Measurements from ENCODE around the gene OVCA2. TPM values are rescaled to one million over a fixed set of nuclear protein-coding genes. Genes with fewer than 3 reads are reported as not detected.
A peak's percentile ranks its signal among the peaks of the same experiment; 100 is the strongest.

Gene OVCA2
- total RNA-seq, 4 donors from 2014 or later, result 19.6 to 40.3 (median 36.5) TPM

DNA sequence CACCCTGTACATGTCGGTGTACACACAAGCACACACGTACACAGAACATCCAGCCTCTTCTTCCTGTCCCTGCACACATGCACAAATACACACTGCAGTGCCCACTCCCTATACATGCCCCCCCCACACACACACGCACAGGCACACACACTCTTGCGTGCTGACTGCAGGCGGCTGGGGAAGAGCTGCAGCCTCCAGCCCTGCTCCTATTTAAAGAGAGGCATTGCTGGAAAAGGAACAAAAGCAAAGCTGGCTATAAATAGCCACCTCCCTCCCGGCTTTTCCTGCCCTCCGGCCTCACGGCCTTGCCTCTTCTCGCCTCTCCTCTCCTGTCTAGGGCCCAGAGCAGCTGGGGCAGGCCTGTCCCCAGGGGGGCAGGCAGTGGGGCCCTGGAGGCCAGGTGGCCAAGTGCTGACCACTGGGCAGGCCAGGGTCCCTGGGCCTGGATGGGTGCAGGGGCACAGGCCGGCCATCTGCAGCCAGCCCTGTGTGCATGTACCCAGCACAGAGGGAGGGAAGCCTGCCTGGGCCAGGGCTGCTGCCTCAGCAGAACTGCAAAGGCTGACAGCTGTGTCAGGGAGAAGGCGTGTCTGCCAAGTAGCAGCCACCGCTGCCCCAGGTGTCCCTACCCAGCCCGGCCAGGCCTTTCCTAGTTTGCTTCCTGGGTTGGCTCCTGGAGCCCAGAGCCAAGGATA is 42.1 kb upstream of the OVCA2 start:
- 17% methylated on average over 5 of the region's 13 CpGs; no CpG with 5 or more reads in 1 of the 2 donors for WGBS, 2 donors (ENCODE audit: low coverage in 1 of 2)
- ATAC-seq, result peak; percentile 64
- no peak overlapping the region for H3K4me3 ChIP-seq

DNA sequence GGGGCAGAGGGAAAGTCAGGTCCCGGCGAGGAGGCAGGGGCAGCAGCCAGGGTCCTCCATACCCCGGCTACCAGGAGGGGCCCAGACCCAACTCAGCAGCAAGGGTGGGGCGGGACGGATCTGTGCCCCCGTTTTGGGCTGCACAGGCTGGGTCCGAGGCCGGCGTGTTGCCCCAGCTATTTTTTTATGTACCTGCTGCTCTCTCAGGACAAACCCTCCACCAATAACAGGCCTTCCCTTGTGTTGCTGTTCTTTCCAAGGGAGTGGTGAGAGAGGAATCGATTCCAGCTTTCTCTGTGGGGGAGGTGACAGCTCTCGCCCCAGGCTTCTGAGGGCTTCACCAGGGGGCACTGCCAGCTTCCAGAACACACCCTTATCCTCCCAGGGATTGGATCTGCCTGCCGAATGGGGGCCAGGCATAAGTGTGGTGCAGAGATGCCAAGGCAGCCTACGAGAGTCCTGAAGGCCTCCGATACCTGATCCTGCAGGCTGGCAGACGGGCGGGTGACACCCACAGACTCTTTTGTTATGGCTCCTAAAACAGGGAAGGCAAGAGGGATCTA is 39.0 kb upstream of the OVCA2 start:
- TF ChIP-seq, protein P1, sequence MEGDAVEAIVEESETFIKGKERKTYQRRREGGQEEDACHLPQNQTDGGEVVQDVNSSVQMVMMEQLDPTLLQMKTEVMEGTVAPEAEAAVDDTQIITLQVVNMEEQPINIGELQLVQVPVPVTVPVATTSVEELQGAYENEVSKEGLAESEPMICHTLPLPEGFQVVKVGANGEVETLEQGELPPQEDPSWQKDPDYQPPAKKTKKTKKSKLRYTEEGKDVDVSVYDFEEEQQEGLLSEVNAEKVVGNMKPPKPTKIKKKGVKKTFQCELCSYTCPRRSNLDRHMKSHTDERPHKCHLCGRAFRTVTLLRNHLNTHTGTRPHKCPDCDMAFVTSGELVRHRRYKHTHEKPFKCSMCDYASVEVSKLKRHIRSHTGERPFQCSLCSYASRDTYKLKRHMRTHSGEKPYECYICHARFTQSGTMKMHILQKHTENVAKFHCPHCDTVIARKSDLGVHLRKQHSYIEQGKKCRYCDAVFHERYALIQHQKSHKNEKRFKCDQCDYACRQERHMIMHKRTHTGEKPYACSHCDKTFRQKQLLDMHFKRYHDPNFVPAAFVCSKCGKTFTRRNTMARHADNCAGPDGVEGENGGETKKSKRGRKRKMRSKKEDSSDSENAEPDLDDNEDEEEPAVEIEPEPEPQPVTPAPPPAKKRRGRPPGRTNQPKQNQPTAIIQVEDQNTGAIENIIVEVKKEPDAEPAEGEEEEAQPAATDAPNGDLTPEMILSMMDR (IDR thresholded peaks at IDR 0.05), result no peak
- no peak for TF ChIP-seq POLR2AphosphoS5 (IDR thresholded peaks at IDR 0.05)
- no peak for TF ChIP-seq POLR2A (IDR thresholded peaks at IDR 0.05)
- no peak for TF ChIP-seq EP300 (IDR thresholded peaks at IDR 0.05)

More for the DNA sequence above, 42.1 kb upstream of the OVCA2 start:
- peaks cover 0 to 39% (median 17%) of the 10 kb centered on the region in 3 donors for H3K4me1 ChIP-seq
- H3K9me3 ChIP-seq, result no peaks in the 10 kb centered on the region
- peaks cover 5% of the 10 kb centered on the region for H3K27me3 ChIP-seq
- H3K36me3 ChIP-seq, result no peaks in the 10 kb centered on the region
- TF ChIP-seq EP300 (IDR thresholded peaks at IDR 0.05) (no peak), POLR2A (IDR thresholded peaks at IDR 0.05) (no peak), POLR2AphosphoS5 (IDR thresholded peaks at IDR 0.05) (no peak)
- TF ChIP-seq, protein P1 (IDR thresholded peaks at IDR 0.05), result no peak
- H3K27ac ChIP-seq, result peak overlapping the region in 3 of 4 donors; percentile 84 to 86 (median 85)

DNA sequence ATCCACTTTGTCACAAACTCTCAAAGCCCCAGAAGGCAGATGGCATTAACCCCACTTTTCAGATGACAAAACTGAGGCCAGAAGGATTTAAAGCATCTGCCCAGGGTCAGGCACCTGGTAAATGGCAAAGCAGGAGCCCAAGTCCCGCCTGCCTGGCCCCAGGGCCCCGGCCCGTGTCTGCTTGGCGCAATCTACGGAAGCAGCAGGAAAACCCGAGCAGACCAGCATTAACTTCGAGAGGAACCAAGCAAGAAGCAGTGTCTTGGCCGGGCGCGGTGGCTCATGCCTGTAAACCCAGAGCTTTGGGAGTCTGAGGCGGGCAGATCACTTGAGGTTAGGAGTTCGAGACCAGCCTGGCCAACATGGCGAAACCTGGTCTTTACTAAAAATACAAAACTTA is 38.3 kb upstream of the OVCA2 start:
- Histone ChIP-seq H3K27ac (no peak overlapping the region), H3K9me3 (no peaks in the 10 kb centered on the region), H3K4me1 (peaks cover 0 to 22% (median 11%) of the 10 kb centered on the region in 3 donors), H3K27me3 (no peaks in the 10 kb centered on the region), H3K4me3 (no peak overlapping the region), H3K36me3 (no peaks in the 10 kb centered on the region)
- WGBS, 2 donors (ENCODE audit: low coverage in 1 of 2), result 100% methylated on average over 3 of the region's 13 CpGs; no CpG with 5 or more reads in 1 of the 2 donors
- ATAC-seq, result no peak
- TF ChIP-seq POLR2AphosphoS5 (IDR thresholded peaks at IDR 0.05), result no peak
- TF ChIP-seq EP300 (IDR thresholded peaks at IDR 0.05), result no peak
- TF ChIP-seq POLR2A (IDR thresholded peaks at IDR 0.05), result no peak

More for the DNA sequence above, 39.0 kb upstream of the OVCA2 start:
- H3K9me3 ChIP-seq, result no peaks in the 10 kb centered on the region
- peaks cover 4% of the 10 kb centered on the region for H3K27me3 ChIP-seq
- H3K36me3 ChIP-seq, result no peaks in the 10 kb centered on the region
- H3K4me1 ChIP-seq, result peaks cover 0 to 29% (median 13%) of the 10 kb centered on the region in 3 donors
- no peak for ATAC-seq
- no peak overlapping the region for H3K27ac ChIP-seq
- WGBS, 2 donors (ENCODE audit: low coverage in 1 of 2), result 20 to 85% methylated on average over 1 to 6 of the region's 16 CpGs
- H3K4me3 ChIP-seq, result no peak overlapping the region

DNA sequence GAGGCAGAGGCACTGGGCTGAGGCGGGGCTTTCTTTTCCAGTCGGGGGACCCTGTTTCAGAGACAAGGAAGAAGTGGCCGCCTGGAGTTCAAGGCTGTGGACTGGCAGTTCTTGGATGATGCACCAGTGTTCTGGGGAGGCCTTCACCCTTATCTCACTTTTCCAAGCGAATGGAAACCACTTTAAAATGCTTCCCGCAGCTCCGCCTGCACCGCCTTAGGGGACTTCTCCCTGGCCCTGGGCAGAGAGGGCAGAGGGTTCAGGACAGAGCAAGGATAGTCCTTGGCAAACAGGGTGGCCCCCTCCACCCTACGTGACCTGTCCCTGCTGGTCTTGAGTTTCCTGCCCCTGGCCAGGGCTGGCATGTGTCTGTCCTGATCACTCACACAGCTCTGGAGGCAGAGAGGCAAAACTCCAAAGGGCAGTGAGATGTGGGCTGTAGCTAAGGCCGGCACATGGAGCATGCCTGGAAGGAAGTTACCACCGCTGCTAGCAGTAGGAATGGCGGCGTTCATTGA is 37.3 kb upstream of the OVCA2 start:
- WGBS, 2 donors (ENCODE audit: low coverage in 1 of 2), result 59 to 84% methylated on average over 5 to 7 of the region's 12 CpGs
- no peak for ATAC-seq
- no peak overlapping the region for H3K27ac ChIP-seq

More for the DNA sequence above, 37.3 kb upstream of the OVCA2 start:
- H3K27me3 ChIP-seq, result no peaks in the 10 kb centered on the region
- H3K4me3 ChIP-seq, result no peak overlapping the region
- H3K9me3 ChIP-seq, result no peaks in the 10 kb centered on the region
- TF ChIP-seq, protein P1 (IDR thresholded peaks at IDR 0.05), result no peak
- no peak for TF ChIP-seq POLR2AphosphoS5 (IDR thresholded peaks at IDR 0.05)
- TF ChIP-seq EP300 (IDR thresholded peaks at IDR 0.05), result no peak
- TF ChIP-seq POLR2A (IDR thresholded peaks at IDR 0.05), result no peak
- H3K4me1 ChIP-seq, result peaks cover 0 to 13% (median 7%) of the 10 kb centered on the region in 3 donors
- no peaks in the 10 kb centered on the region for H3K36me3 ChIP-seq

Measured in gastroesophageal sphincter (tissue), 4 donors.